SKM-1 (cell line): ENCODE data around the gene FAM174B.

ENCODE experiments used
- DNase-seq: peaks from one replicate; lab custom pipeline; 2025; ENCODE audit not compliant: unreplicated experiment; lab: John Stamatoyannopoulos, UW

Gene FAM174B

GRCh38 chr15:92643849-92644815 lies 11.4 kb downstream of the FAM174B start:
- no peak for DNase-seq

GRCh38 chr15:92638709-92639365 lies 16.7 kb downstream of the FAM174B start:
- no peak for DNase-seq

- no peak for DNase-seq
Observed at GRCh38 chr15:92638291-92638708, 17.3 kb downstream of the FAM174B start.

- DNase-seq: no peak
Observed at GRCh38 chr15:92637626-92638025, 17.9 kb downstream of the FAM174B start.

- DNase-seq: no peak
Observed at GRCh38 chr15:92636908-92637481, 18.6 kb downstream of the FAM174B start.

GRCh38 chr15:92636401-92636907 lies 19.1 kb downstream of the FAM174B start:
- DNase-seq: no peak

- DNase-seq: no peak
Observed at GRCh38 chr15:92634671-92635201, 20.8 kb downstream of the FAM174B start.

GRCh38 chr15:92634060-92634459 lies 21.5 kb downstream of the FAM174B start:
- DNase-seq: no peak

GRCh38 chr15:92633418-92633817 lies 22.2 kb downstream of the FAM174B start:
- no peak for DNase-seq

GRCh38 chr15:92633001-92633400 lies 22.6 kb downstream of the FAM174B start:
- no peak for DNase-seq

GRCh38 chr15:92631721-92632120 lies 23.9 kb downstream of the FAM174B start:
- DNase-seq: no peak

- DNase-seq: no peak
Observed at GRCh38 chr15:92629975-92630626, 25.5 kb downstream of the FAM174B start.

GRCh38 chr15:92629276-92629974 lies 26.1 kb downstream of the FAM174B start:
- no peak for DNase-seq

- DNase-seq: no peak
Observed at GRCh38 chr15:92627014-92627413, 28.6 kb downstream of the FAM174B start.

- no peak for DNase-seq
Observed at GRCh38 chr15:92625251-92625980, 30.2 kb downstream of the FAM174B start.

- no peak for DNase-seq
Observed at GRCh38 chr15:92624401-92624991, 31.1 kb downstream of the FAM174B start.

GRCh38 chr15:92623435-92623834 lies 32.1 kb downstream of the FAM174B start:
- DNase-seq: no peak

GRCh38 chr15:92621972-92622533 lies 33.5 kb downstream of the FAM174B start:
- DNase-seq: no peak

- DNase-seq: no peak
Observed at GRCh38 chr15:92620991-92621390, 34.6 kb downstream of the FAM174B start.
